ENCODE measurements around the gene TULP1.
A peak's percentile ranks its signal among the peaks of the same experiment; 100 is the strongest.

TULP1 gene

GRCh38 chr6:35496036-35496840 is 16.5 kb downstream of the TULP1 start:
- DNase-seq = no peak

- no peak for DNase-seq
Measured at GRCh38 chr6:35495258-35496035, 17.2 kb downstream of the TULP1 start.

- DNase-seq = no peak
Measured at GRCh38 chr6:35494161-35494563, 18.5 kb downstream of the TULP1 start.

GRCh38 chr6:35493307-35493983 is 19.3 kb downstream of the TULP1 start:
- no peak for DNase-seq

GRCh38 chr6:35492974-35493284 is 19.8 kb downstream of the TULP1 start:
- no peak for DNase-seq

- DNase-seq = no peak
Measured at GRCh38 chr6:35492258-35492973, 20.3 kb downstream of the TULP1 start.

GRCh38 chr6:35491558-35492257 is 21.0 kb downstream of the TULP1 start:
- DNase-seq = no peak

- DNase-seq = no peak
Measured at GRCh38 chr6:35490821-35491557, 21.7 kb downstream of the TULP1 start.

GRCh38 chr6:35489995-35490791 is 22.5 kb downstream of the TULP1 start:
- DNase-seq = no peak

GRCh38 chr6:35489066-35489465 is 23.6 kb downstream of the TULP1 start:
- DNase-seq = no peak

- no peak for DNase-seq
Measured at GRCh38 chr6:35488517-35488862, 24.2 kb downstream of the TULP1 start.

- DNase-seq = peak; percentile 83
Measured at GRCh38 chr6:35487658-35488516, 24.8 kb downstream of the TULP1 start.

- no peak for DNase-seq
Measured at GRCh38 chr6:35486005-35486925, 26.4 kb downstream of the TULP1 start.

GRCh38 chr6:35485402-35485877 is 27.3 kb downstream of the TULP1 start:
- DNase-seq = no peak

- DNase-seq = no peak
Measured at GRCh38 chr6:35484921-35485392, 27.7 kb downstream of the TULP1 start.

- DNase-seq = no peak
Measured at GRCh38 chr6:35483893-35484645, 28.6 kb downstream of the TULP1 start.

GRCh38 chr6:35483490-35483889 is 29.2 kb downstream of the TULP1 start:
- no peak for DNase-seq

- DNase-seq = no peak
Measured at GRCh38 chr6:35483062-35483461, 29.6 kb downstream of the TULP1 start.

Measured in OCI-M1 (cell line).